IMR-90 (cell line): ENCODE measurements around the gene MTNR1B. TPM values are rescaled to one million over a fixed set of nuclear protein-coding genes. Genes with fewer than 3 reads are reported as not detected.

Experiments used
- ATAC-seq: fragments of 200-7000 bp; cut with Tn5 transposase; 2 replicates; pipeline ENCODE4 v1.9.1; 2020; ENCODE audit warnings: low read depth, mild to moderate bottlenecking, moderate library complexity
- BruUV-seq: library from RNA; stranded (reverse); fragments of 400-500 nt; replicated peaks from 2 replicates; lab custom pipeline; 2021; lab: Mats Ljungman, UMichigan
- CTCF ChIA-PET: fragments of 300-600 bp; formaldehyde crosslinking; extraction: SDS; loops from one replicate; lab custom pipeline; 2021; ENCODE audit warnings: antibody characterized with exemption; lab: Yijun Ruan, JAX
- POLR2A ChIA-PET: fragments of 300-600 bp; sonication (Branson Sonifier 250); formaldehyde crosslinking; loops from one replicate; lab custom pipeline; 2022; ENCODE audit warnings: antibody characterized with exemption; ENCODE audit not compliant: unreplicated experiment; lab: Charles Lee
- DNase-seq: peaks from one replicate; pipeline ENCODE4 v3.0.0; 2013
- H2AFZ ChIP-seq: replicated peaks from 2 replicates; pipeline ENCODE3; 2013; ENCODE audit warnings: low read length, mild to moderate bottlenecking; ENCODE audit not compliant: poor library complexity
- H2AK5ac ChIP-seq: 2 replicates; pipeline ENCODE4 v1.6.1; 2013; ENCODE audit warnings: low read depth, low read length, inconsistent platforms
- H2AK9ac ChIP-seq: replicated peaks from 2 replicates; pipeline ENCODE3; 2013; ENCODE audit warnings: mild to moderate bottlenecking, low read depth, low read length, moderate library complexity; ENCODE audit not compliant: poor library complexity
- H2BK120ac ChIP-seq: 2 replicates; pipeline ENCODE4 v1.6.1; 2013; ENCODE audit warnings: low read depth, low read length, inconsistent platforms
- H2BK15ac ChIP-seq: 3 replicates; pipeline ENCODE4 v1.6.1; 2013; ENCODE audit warnings: low read depth, low read length, inconsistent platforms
- H2BK20ac ChIP-seq: 2 replicates; pipeline ENCODE4 v1.6.1; 2013; ENCODE audit warnings: low read depth, mild to moderate bottlenecking, inconsistent platforms, low read length, moderate library complexity
- H2BK5ac ChIP-seq: 2 replicates; pipeline ENCODE4 v1.6.1; 2013; ENCODE audit warnings: mild to moderate bottlenecking, low read depth, low read length, inconsistent platforms; ENCODE audit not compliant: poor library complexity, severe bottlenecking
- H3K14ac ChIP-seq: replicated peaks from 2 replicates; pipeline ENCODE4 v1.6.1; 2013; ENCODE audit warnings: low read depth, low read length, inconsistent platforms
- H3K18ac ChIP-seq: 2 replicates; pipeline ENCODE4 v1.6.1; 2013; ENCODE audit warnings: low read depth, low read length, control low read depth
- H3K23ac ChIP-seq: 2 replicates; pipeline ENCODE4 v1.6.1; 2013; ENCODE audit warnings: low read depth, low read length, inconsistent platforms
- H3K27ac ChIP-seq: 2 replicates; pipeline ENCODE4 v1.5.1; 2013; ENCODE audit warnings: mild to moderate bottlenecking, control low read depth, low read length; ENCODE audit not compliant: insufficient read depth
- H3K27me3 ChIP-seq: 2 replicates; pipeline ENCODE4 v1.6.1; 2013; ENCODE audit warnings: low read length; ENCODE audit not compliant: control insufficient read depth, insufficient read depth
- H3K36me3 ChIP-seq: 2 replicates; pipeline ENCODE4 v1.6.1; 2013; ENCODE audit warnings: low read length, mixed read lengths; ENCODE audit not compliant: control insufficient read depth, insufficient read depth
- H3K4ac ChIP-seq: 2 replicates; pipeline ENCODE4 v1.6.1; 2013; ENCODE audit warnings: low read depth, low read length, inconsistent platforms
- H3K4me1 ChIP-seq: 2 replicates; pipeline ENCODE4 v1.6.1; 2013; ENCODE audit warnings: low read length, mixed read lengths; ENCODE audit not compliant: control insufficient read depth, insufficient read depth
- H3K4me2 ChIP-seq: 2 replicates; pipeline ENCODE4 v1.6.1; 2013; ENCODE audit warnings: low read depth, mild to moderate bottlenecking, control low read depth, low read length, moderate library complexity
- H3K4me3 ChIP-seq: 2 replicates; pipeline ENCODE4 v1.5.1; 2013; ENCODE audit warnings: low read depth, mild to moderate bottlenecking, control low read depth, low read length, moderate library complexity; ENCODE audit not compliant: insufficient read depth
- H3K56ac ChIP-seq: 2 replicates; pipeline ENCODE4 v1.6.1; 2013; ENCODE audit warnings: low read length, inconsistent platforms; ENCODE audit not compliant: insufficient read depth; ENCODE audit errors: extremely low read depth
- H3K79me1 ChIP-seq, 2 experiments: 2 replicates each; pipeline ENCODE4 v1.6.1; 2013; ENCODE audit warnings: low read length in 2 of 2, inconsistent platforms in 1 of 2, low read depth in 1 of 2
- H3K9ac ChIP-seq: 2 replicates; pipeline ENCODE4 v1.6.1; 2013; ENCODE audit warnings: low read depth, low read length, control low read depth
- H3K9me1 ChIP-seq: 2 replicates; pipeline ENCODE4 v1.6.1; 2013; ENCODE audit warnings: low read length, inconsistent platforms; ENCODE audit not compliant: insufficient read depth
- H3K9me3 ChIP-seq: 2 replicates; pipeline ENCODE4 v1.6.1; 2013; ENCODE audit warnings: low read length; ENCODE audit not compliant: control insufficient read depth, insufficient read depth
- H4K20me1 ChIP-seq: 2 replicates; pipeline ENCODE4 v1.6.1; 2013; ENCODE audit warnings: low read length, inconsistent platforms; ENCODE audit not compliant: insufficient read depth
- H4K5ac ChIP-seq: 2 replicates; pipeline ENCODE4 v1.6.1; 2013; ENCODE audit warnings: mild to moderate bottlenecking, low read depth, low read length, control low read depth
- H4K8ac ChIP-seq, 2 experiments: 2 replicates each; pipeline ENCODE4 v1.6.1; 2013; ENCODE audit warnings: low read depth in 2 of 2, low read length in 2 of 2, control low read depth in 1 of 2, inconsistent platforms in 1 of 2
- H4K91ac ChIP-seq: 2 replicates; pipeline ENCODE4 v1.6.1; 2013; ENCODE audit warnings: low read depth, low read length, inconsistent platforms; ENCODE audit not compliant: insufficient read depth
- CTCF ChIP-seq: conservative IDR thresholded peaks from 2 replicates; pipeline ENCODE4 v1.5.1; 2012; ENCODE audit warnings: mild to moderate bottlenecking, low read depth, low read length, improper control_type of control experiment
- FOS ChIP-seq: fragments of 150-350 bp; IDR thresholded peaks from 2 replicates; pipeline ENCODE4 v1.6.1; 2016; ENCODE audit warnings: low read depth, low read length
- MAFK ChIP-seq: IDR thresholded peaks from 2 replicates; pipeline ENCODE4 v1.6.1; 2012; ENCODE audit warnings: low read depth, low read length, improper control_type of control experiment
- POLR2A ChIP-seq: IDR thresholded peaks from 2 replicates; pipeline ENCODE4 v1.6.1; 2012; ENCODE audit warnings: mild to moderate bottlenecking, low read depth, low read length
- RAD21 ChIP-seq: IDR thresholded peaks from 2 replicates; pipeline ENCODE4 v1.6.1; 2012; ENCODE audit warnings: low read length, improper control_type of control experiment
- SMC3 ChIP-seq: fragments of 150-350 bp; IDR thresholded peaks from 2 replicates; pipeline ENCODE4 v1.6.1; 2016; ENCODE audit warnings: low read depth, mild to moderate bottlenecking, antibody characterized with exemption, low read length, moderate library complexity
- WGBS, 2 experiments: methylation state at CpG; one replicate each; pipeline versions ENCODE4 v1.1.5 to v1.1.7; 2013; ENCODE audit warnings: missing lambda C conversion rate in 2 of 2; ENCODE audit not compliant: insufficient read length in 1 of 2; ENCODE audit errors: extremely low coverage in 2 of 2; 5-methylcytosine and 5-hydroxymethylcytosine counted together
- dilution Hi-C: fragments of 300-500 bp; cut with HindIII; formaldehyde crosslinking; loops from one replicate; pipeline ENCODE4 v1.14.3; 2018; ENCODE audit warnings: low sequenced_read_pairs; ENCODE audit not compliant: unreplicated experiment
- in situ Hi-C: fragments of 300-500 bp; cut with MboI; formaldehyde crosslinking; loops from 3 replicates; pipeline ENCODE4 v1.14.3; 2019; ENCODE audit warnings: low sequenced_read_pairs, inconsistent platforms, mixed read lengths
- intact Hi-C: fragments of 100-400 bp; cut with micrococcal nuclease; formaldehyde crosslinking; loops from 2 replicates; pipeline ENCODE4 v1.10.0; 2022
- polyA plus RNA-seq, 3 experiments: library from polyadenylated mRNA; depleted of rRNA; stranded (reverse); fragments of >200 nt; gene quantifications; 2 replicates each; pipeline ENCODE4 v1.2.3, GENCODE V29; 2012; ENCODE audit warnings: low replicate concordance in 1 of 3
- total RNA-seq: library from RNA; depleted of rRNA; stranded (reverse); fragments of >200 nt; gene quantifications from 2 replicates; pipeline ENCODE4 v1.2.3, GENCODE V29; 2012

MTNR1B gene
- total and polyA plus RNA-seq, 2 of the 4 experiments (the other 2 are of a cell fraction), result under 0.01 to 0.07 TPM

- H2AK5ac ChIP-seq, result peak overlapping the region; percentile 70; the same call in 1 of the 2 replicates
- H3K79me1 ChIP-seq, result no peaks in the 10 kb centered on the region
- peak overlapping the region; percentile 77 for H2AK9ac ChIP-seq
- dilution Hi-C loops (no loop called here), in situ Hi-C loops (loop anchor here (25.0 kb wide), 1 partner anchor 720 kb away; the partner anchor contains the start of gene CEP295), intact Hi-C loops (loop anchor here (1.0 to 5.0 kb wide), 6 partner anchors 113 to 710 kb away; partner anchors contain the start of gene SMCO4)
- H3K14ac ChIP-seq, result 0 out of 2 replicates have a peak overlapping the region, but pooled peaks have one; percentile 19
- H3K4ac ChIP-seq, result peak overlapping the region; percentile 66
- no peaks in the 10 kb centered on the region for H3K9me1 ChIP-seq
- H3K9ac ChIP-seq, result no peak overlapping the region
- no peak overlapping the region for H3K27ac ChIP-seq
- ChIA-PET POLR2A (no interaction called here), CTCF (interaction anchor here (0.6 to 1.7 kb wide), 15 partner anchors 9 to 293 kb away, joined by 3 to 9 read pairs (median 4); partner anchors contain the start of gene SLC36A4)
- H3K18ac ChIP-seq, result no peak overlapping the region
- no peak overlapping the region for H2BK5ac ChIP-seq
- H2BK15ac ChIP-seq, result peak overlapping the region; percentile 67; the same call in 2 of the 3 replicates
- no peaks in the 10 kb centered on the region for H3K27me3 ChIP-seq
- no peaks in the 10 kb centered on the region for H3K36me3 ChIP-seq
- peak; percentile 94 for ATAC-seq
- H3K9me3 ChIP-seq, result no peaks in the 10 kb centered on the region
- DNase-seq, result peak; percentile 50
- H2AFZ ChIP-seq, result peak overlapping the region; percentile 78
- no peaks in the 10 kb centered on the region for H4K20me1 ChIP-seq
- H2BK20ac ChIP-seq, result peak overlapping the region; percentile 92
- no peak overlapping the region; the same call in 1 of the 2 replicates for H4K5ac ChIP-seq
- no peaks in the 10 kb centered on the region for H3K4me1 ChIP-seq
- no peak overlapping the region for H4K91ac ChIP-seq
- H2BK120ac ChIP-seq, result peak overlapping the region; percentile 83
- no peak overlapping the region for H3K23ac ChIP-seq
- no CpG with 5 or more reads among the region's 12 CpGs for WGBS, 2 experiments
- no TSS peak for BruUV-seq
- H4K8ac ChIP-seq, result peak overlapping the region in 1 of 2 experiments; percentile 45; a peak in 2 of 4 replicates
- 0 out of 2 replicates have a peak overlapping the region, but pooled peaks have one; percentile 26 for H3K56ac ChIP-seq
- no peak overlapping the region for H3K4me2 ChIP-seq
- no peak overlapping the region for H3K4me3 ChIP-seq
- no peak for TF ChIP-seq FOS
- TF ChIP-seq MAFK, result no peak
- TF ChIP-seq SMC3, result peak; percentile 97
- TF ChIP-seq CTCF, result peak; percentile 88
- peak; percentile 94 for TF ChIP-seq RAD21
- no peak for TF ChIP-seq POLR2A
Measured at GRCh38 chr11:92941676-92942571, 27.5 kb upstream of the MTNR1B start.
